Measurements from ENCODE around the gene VTI1A. TPM values are rescaled to one million over a fixed set of nuclear protein-coding genes. Genes with fewer than 3 reads are reported as not detected.

VTI1A gene
- total and polyA plus RNA-seq, 2 of the 8 experiments (the other 6 are each of a cell fraction or from before 2014, with no cell fraction given), result 6.0 to 20.0 TPM

DNA sequence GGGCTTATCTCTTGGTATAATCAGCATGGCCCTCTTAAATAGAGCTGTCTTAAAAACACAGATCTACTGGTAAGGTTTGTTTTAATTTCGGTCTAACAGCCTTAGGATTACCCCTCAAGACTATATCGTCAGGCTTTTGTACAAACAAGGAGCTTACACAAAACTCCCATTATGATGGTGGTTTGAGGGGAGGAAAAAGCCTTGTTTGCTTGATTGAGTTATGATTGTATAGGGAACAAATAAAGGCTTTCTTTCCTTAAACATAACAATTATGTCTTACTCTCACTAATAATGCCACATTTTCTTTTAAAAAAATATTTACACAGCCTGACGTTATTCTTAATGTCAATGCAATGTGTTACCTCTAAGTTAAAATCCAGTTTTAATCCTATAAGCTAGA is 314.2 kb downstream of the VTI1A start:
- Histone ChIP-seq H3K9me3 (ENCODE audit: insufficient read depth in 2 of 2, low read depth in 1 of 2, low read length in 1 of 2) (no peaks in the 10 kb centered on the region), H4K91ac (replicated peaks; ENCODE audit: insufficient read length, low read length) (no peak overlapping the region), H3K79me2 (ENCODE audit: control insufficient read depth in 1 of 2, insufficient read depth in 2 of 2, low read length in 2 of 2) (no peaks in the 10 kb centered on the region), H3K36me3 (ENCODE audit: control insufficient read depth in 2 of 4, insufficient read depth in 4 of 4, low read length in 3 of 4) (no peaks in the 10 kb centered on the region), H3K4me1 (replicated peaks in 1 of 4; ENCODE audit: control insufficient read depth in 3 of 4, insufficient read depth in 4 of 4, low read length in 3 of 4) (peaks cover 0 to 5% (median 0%) of the 10 kb centered on the region in 4 experiments; a peak in 3 of 7 replicates), H3K79me1 (ENCODE audit: low read depth, low read length) (no peaks in the 10 kb centered on the region), H4K20me1 (replicated peaks in 1 of 2; ENCODE audit: control insufficient read depth in 1 of 2, insufficient read depth in 2 of 2, low read length in 2 of 2) (no peaks in the 10 kb centered on the region), H3K9ac (replicated peaks in 1 of 4; ENCODE audit: extremely low read depth in 1 of 4, low read depth in 3 of 4, low read length in 3 of 4) (no peak overlapping the region), H4K8ac (ENCODE audit: extremely low read depth, insufficient read depth, low read length) (no peak overlapping the region), H3K4me3 (ENCODE audit: extremely low read depth in 1 of 4, insufficient read depth in 2 of 4, low read depth in 3 of 4, low read length in 4 of 4) (no peak overlapping the region), H4K5ac (ENCODE audit: insufficient read length, low read depth, low read length) (no peak overlapping the region), H3K18ac (ENCODE audit: extremely low read depth, low read length) (no peak overlapping the region), H2AK5ac (ENCODE audit: low read depth, low read length) (no peak overlapping the region), H2BK15ac (ENCODE audit: low read length) (no peak overlapping the region), H3K27ac (ENCODE audit: low read depth, low read length) (no peak overlapping the region), H3K23ac (ENCODE audit: insufficient read length) (no peak overlapping the region), H3K4ac (replicated peaks; ENCODE audit: insufficient read length, low read depth, low read length) (no peak overlapping the region), H3K4me2 (ENCODE audit: insufficient read depth in 1 of 2, low read depth in 2 of 2, low read length in 2 of 2) (no peak overlapping the region), H3K23me2 (ENCODE audit: low read depth, low read length) (no peaks in the 10 kb centered on the region; the same call in 1 of the 2 replicates), H3K14ac (ENCODE audit: insufficient read length) (no peak overlapping the region), H2BK5ac (ENCODE audit: low read depth, low read length) (no peak overlapping the region), H2BK20ac (ENCODE audit: low read length) (no peak overlapping the region), H2BK120ac (replicated peaks; ENCODE audit: low read depth, low read length) (no peak overlapping the region), H2BK12ac (ENCODE audit: low read depth, low read length) (no peak overlapping the region), H2AFZ (ENCODE audit: low read length) (no peak overlapping the region), H3K56ac (replicated peaks; ENCODE audit: insufficient read length, low read depth, low read length) (no peak overlapping the region), H3K27me3 (replicated peaks in 1 of 4; ENCODE audit: control insufficient read depth in 3 of 4, extremely low read depth in 1 of 4, insufficient read depth in 3 of 4, low read length in 3 of 4) (no peaks in the 10 kb centered on the region)
- ChIA-PET CTCF (ENCODE audit: partially characterized antibody) (interaction anchor here (0.8 to 1.0 kb wide), 2 partner anchors 44 to 540 kb away, joined by 3 read pairs; no protein-coding TSS in a partner anchor), POLR2A (ENCODE audit: partially characterized antibody) (interaction anchor here (0.7 kb wide), 1 partner anchor 11 kb away, joined by 3 read pairs; no protein-coding TSS in a partner anchor)
- 91% methylated on average over 3 of the region's 3 CpGs; no CpG with 5 or more reads in 1 of the 2 experiments for WGBS, 2 experiments (ENCODE audit: extremely low coverage in 1 of 2, insufficient coverage in 1 of 2, insufficient read length in 1 of 2, insufficient replicate concordance in 2 of 2, low coverage in 1 of 2, low lambda C conversion rate in 2 of 2, missing lambda C conversion rate in 1 of 2)
- FAIRE-seq (peak; percentile 13), DNase-seq (ENCODE audit: low read depth in 1 of 2, low spot score in 2 of 2) (no peak)
- TF ChIP-seq CHD1 (IDR thresholded peaks at IDR 0.05; ENCODE audit: low read depth, low read length) (no peak), TEAD4 (IDR thresholded peaks at IDR 0.05; ENCODE audit: low read depth, low read length) (no peak), MAFK (IDR thresholded peaks at IDR 0.05; ENCODE audit: low read depth, low read length) (no peak)
